ENCODE data around the gene IGF2BP2. TPM values are rescaled to one million over a fixed set of nuclear protein-coding genes. Genes with fewer than 3 reads are reported as not detected.

IGF2BP2 gene
- total and polyA plus RNA-seq, 7 donors = 1.1 to 5.6 (median 2.3) TPM

DNA sequence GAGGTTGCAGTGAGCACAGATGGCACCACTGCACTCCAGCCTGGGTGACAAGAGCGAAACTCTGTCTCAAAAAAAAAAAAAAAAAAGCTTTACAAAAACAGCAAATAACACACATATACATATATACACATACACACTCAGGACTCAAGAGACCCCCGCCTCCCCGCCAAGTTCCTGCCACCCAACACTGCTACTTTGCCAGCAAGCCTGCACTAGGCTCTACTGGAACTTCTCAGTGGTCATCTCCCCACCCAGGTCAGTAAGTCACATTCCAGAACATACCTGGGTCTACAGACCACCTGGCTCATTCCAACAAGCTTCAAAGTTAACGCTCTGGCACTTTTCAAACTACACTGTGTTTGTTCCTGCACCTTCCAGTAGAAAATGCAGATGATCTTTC is 176.4 kb downstream of the IGF2BP2 start:
- Histone ChIP-seq H3K9me3 (no peaks in the 10 kb centered on the region), H3K4me3 (no peak overlapping the region), H3K36me3 (ENCODE audit: insufficient read depth in 1 of 2, low read depth in 1 of 2) (no peaks in the 10 kb centered on the region), H3K27me3 (ENCODE audit: insufficient read depth in 3 of 3, low read length in 2 of 3) (no peaks in the 10 kb centered on the region), H3K27ac (no peak overlapping the region), H3K4me1 (no peaks in the 10 kb centered on the region)
- TF ChIP-seq, protein P1, sequence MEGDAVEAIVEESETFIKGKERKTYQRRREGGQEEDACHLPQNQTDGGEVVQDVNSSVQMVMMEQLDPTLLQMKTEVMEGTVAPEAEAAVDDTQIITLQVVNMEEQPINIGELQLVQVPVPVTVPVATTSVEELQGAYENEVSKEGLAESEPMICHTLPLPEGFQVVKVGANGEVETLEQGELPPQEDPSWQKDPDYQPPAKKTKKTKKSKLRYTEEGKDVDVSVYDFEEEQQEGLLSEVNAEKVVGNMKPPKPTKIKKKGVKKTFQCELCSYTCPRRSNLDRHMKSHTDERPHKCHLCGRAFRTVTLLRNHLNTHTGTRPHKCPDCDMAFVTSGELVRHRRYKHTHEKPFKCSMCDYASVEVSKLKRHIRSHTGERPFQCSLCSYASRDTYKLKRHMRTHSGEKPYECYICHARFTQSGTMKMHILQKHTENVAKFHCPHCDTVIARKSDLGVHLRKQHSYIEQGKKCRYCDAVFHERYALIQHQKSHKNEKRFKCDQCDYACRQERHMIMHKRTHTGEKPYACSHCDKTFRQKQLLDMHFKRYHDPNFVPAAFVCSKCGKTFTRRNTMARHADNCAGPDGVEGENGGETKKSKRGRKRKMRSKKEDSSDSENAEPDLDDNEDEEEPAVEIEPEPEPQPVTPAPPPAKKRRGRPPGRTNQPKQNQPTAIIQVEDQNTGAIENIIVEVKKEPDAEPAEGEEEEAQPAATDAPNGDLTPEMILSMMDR (IDR thresholded peaks at IDR 0.05) = no peak
- intact Hi-C loops (cut with DNase I) = no loop called here
- no peak for DNase-seq
- ATAC-seq = no peak
- 97 to 99% (median 99%) methylated on average over 3 to 4 of the region's 4 CpGs for WGBS, 3 donors

DNA sequence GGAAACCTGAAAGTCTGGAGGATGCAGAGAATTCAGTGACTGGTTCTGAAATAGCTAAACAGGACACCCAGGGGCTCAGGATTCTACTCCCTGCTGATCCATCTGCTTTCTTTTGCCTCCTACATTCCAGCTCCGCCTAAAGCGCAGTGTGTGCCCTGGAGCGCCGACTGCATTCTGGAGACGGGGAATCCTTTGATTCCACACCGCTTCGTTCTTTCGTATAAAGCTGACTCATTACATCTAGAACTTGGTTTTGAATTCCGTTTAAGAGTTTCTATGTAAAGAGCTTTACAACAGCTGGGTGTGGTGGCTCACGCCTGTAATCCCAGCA is 177.0 kb downstream of the IGF2BP2 start:
- TF ChIP-seq, protein P1 (IDR thresholded peaks at IDR 0.05) = no peak
- ATAC-seq = no peak
- no peaks in the 10 kb centered on the region for H3K9me3 ChIP-seq
- no peak overlapping the region for H3K4me3 ChIP-seq
- H3K27ac ChIP-seq = no peak overlapping the region
- no peaks in the 10 kb centered on the region for H3K36me3 ChIP-seq (ENCODE audit: insufficient read depth in 1 of 2, low read depth in 1 of 2)
- no peaks in the 10 kb centered on the region for H3K4me1 ChIP-seq
- intact Hi-C loops (cut with DNase I) = no loop called here
- no peaks in the 10 kb centered on the region for H3K27me3 ChIP-seq (ENCODE audit: insufficient read depth in 3 of 3, low read length in 2 of 3)
- no peak for DNase-seq
- WGBS, 3 donors = 95 to 97% (median 96%) methylated on average over 10 of the region's 10 CpGs

DNA sequence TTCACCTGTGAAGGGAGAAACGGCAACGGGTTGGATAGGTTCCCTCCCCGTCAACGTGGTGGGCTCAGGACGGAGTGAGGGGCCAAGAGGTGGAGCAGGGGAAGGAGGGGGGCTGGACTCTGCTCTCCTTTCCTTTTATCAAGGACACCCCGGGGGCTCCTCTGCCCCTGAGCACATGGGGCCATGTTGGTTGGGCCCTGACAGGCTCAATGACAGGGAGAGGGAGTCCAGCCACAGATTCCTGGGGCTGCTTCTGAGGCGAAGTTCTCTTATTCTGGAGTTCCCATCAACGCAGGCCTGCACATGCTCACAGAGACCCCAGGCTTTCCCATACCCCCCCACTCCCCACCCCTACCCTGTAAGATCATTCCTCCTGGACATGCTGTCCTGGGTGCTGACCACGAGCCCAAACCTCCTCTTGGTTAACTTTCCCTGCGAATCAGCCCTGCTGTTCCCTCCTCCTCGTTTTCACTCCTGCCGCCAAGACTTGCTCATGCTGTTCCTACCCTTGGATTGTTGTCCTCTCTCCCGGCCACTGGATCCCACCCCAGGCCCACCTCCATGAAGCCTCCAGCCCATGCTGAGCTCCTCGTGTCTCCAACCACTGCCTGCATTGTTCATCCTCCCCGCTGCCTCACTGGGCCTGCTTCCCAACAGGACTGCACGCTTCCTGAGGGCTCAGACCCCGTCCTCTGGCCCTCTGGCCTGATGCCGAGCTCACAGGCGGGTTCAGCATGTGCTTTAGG is 177.5 kb downstream of the IGF2BP2 start:
- intact Hi-C loops (cut with DNase I) = no loop called here
- Histone ChIP-seq H3K9me3 (no peaks in the 10 kb centered on the region), H3K36me3 (ENCODE audit: insufficient read depth in 1 of 2, low read depth in 1 of 2) (no peaks in the 10 kb centered on the region), H3K27me3 (ENCODE audit: insufficient read depth in 3 of 3, low read length in 2 of 3) (no peaks in the 10 kb centered on the region), H3K4me3 (no peak overlapping the region), H3K27ac (no peak overlapping the region), H3K4me1 (no peaks in the 10 kb centered on the region)
- no peak for DNase-seq
- ATAC-seq = no peak
- TF ChIP-seq, protein P1 (IDR thresholded peaks at IDR 0.05) = no peak
- WGBS, 3 donors = 88 to 92% (median 91%) methylated on average over 19 of the region's 19 CpGs

DNA sequence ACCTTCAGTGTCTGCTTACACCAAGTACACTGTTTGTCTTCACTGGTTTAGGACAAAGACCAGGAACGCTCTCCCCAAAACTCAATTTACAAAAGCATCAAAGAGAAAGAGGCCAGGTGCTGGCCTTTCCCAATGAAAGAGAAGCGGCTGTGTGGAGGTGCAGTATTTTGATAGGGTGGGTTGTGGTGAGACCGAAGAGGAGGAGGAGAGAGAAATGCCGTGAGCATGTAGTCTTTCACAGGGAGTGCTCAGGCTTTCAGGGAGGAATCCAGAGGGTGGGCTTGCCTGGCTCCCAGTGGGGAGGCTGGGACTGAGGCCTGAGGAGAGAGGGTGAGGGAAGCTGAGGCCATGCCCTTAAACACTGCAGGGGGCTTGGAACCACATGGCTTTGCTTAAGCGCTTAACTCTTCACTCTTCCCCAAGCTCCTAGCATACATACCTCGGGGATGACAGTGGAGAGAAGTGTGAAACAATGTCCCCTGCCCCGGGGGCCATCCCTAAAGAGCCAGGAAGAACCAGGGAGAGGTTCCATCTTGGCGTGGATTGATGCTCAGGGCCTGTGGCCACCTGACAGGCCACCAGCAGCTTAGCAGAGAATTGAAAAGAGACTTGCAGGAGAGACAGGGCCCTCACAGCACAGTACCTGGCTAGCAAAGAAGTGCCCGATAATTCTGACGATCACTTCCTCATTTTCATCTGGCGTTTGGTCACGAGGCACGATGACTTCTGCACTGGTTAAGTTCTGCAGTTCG is 178.3 kb downstream of the IGF2BP2 start:
- H3K4me3 ChIP-seq = no peak overlapping the region
- intact Hi-C loops (cut with DNase I) = no loop called here
- H3K9me3 ChIP-seq = no peaks in the 10 kb centered on the region
- no peaks in the 10 kb centered on the region for H3K4me1 ChIP-seq
- no peak for ATAC-seq
- no peaks in the 10 kb centered on the region for H3K36me3 ChIP-seq (ENCODE audit: insufficient read depth in 1 of 2, low read depth in 1 of 2)
- no peak for DNase-seq
- no peaks in the 10 kb centered on the region for H3K27me3 ChIP-seq (ENCODE audit: insufficient read depth in 3 of 3, low read length in 2 of 3)
- 81 to 88% (median 83%) methylated on average over 14 of the region's 14 CpGs for WGBS, 3 donors
- TF ChIP-seq, protein P1 (IDR thresholded peaks at IDR 0.05) = no peak
- no peak overlapping the region for H3K27ac ChIP-seq
